Loucy (cell line): ENCODE data around the gene RBM23.

Experiments used
- H2AFZ ChIP-seq: fragments of 200-600 bp; sonication (generic); 2 replicates; pipeline ENCODE4 v1.6.0; 2016; ENCODE audit warnings: antibody characterized with exemption, mild to moderate bottlenecking, low read length, moderate library complexity
- H3F3A ChIP-seq: fragments of 200-600 bp; 2 replicates; pipeline ENCODE4 v1.6.0; 2016; ENCODE audit warnings: antibody characterized with exemption, low read depth, mild to moderate bottlenecking
- H3K27me3 ChIP-seq: fragments of 200-600 bp; sonication (generic); 2 replicates; pipeline ENCODE4 v1.6.1; 2014; ENCODE audit warnings: low read length, mild to moderate bottlenecking; ENCODE audit not compliant: insufficient read depth, poor library complexity, severe bottlenecking
- H3K36me3 ChIP-seq: fragments of 200-600 bp; sonication (generic); 2 replicates; pipeline ENCODE4 v1.6.1; 2016; ENCODE audit warnings: low read length; ENCODE audit not compliant: insufficient read depth
- H3K4me1 ChIP-seq: fragments of 200-600 bp; sonication (generic); 2 replicates; pipeline ENCODE4 v1.5.1; 2014; ENCODE audit warnings: low read length, mild to moderate bottlenecking; ENCODE audit not compliant: insufficient read depth, poor library complexity, severe bottlenecking
- H3K4me2 ChIP-seq: fragments of 200-600 bp; sonication (generic); 2 replicates; pipeline ENCODE4 v1.6.0; 2014; ENCODE audit warnings: antibody characterized with exemption, low read length, low read depth, mild to moderate bottlenecking; ENCODE audit not compliant: poor library complexity, severe bottlenecking
- H3K4me3 ChIP-seq: fragments of 200-600 bp; sonication (generic); 2 replicates; pipeline ENCODE4 v1.5.1; 2014; ENCODE audit warnings: low read length, mild to moderate bottlenecking, mixed read lengths; ENCODE audit not compliant: poor library complexity, severe bottlenecking
- H3K79me2 ChIP-seq: fragments of 200-600 bp; sonication (generic); 2 replicates; pipeline ENCODE4 v1.6.1; 2014; ENCODE audit warnings: low read length; ENCODE audit not compliant: insufficient read depth
- H3K9ac ChIP-seq: fragments of 200-600 bp; sonication (generic); 2 replicates; pipeline ENCODE4 v1.6.0; 2014; ENCODE audit warnings: mild to moderate bottlenecking, low read depth, low read length, moderate library complexity; ENCODE audit not compliant: poor library complexity, severe bottlenecking
- H3K9me2 ChIP-seq: fragments of 200-600 bp; sonication (generic); replicated peaks from 2 replicates; pipeline ENCODE4 v1.6.1; 2016; ENCODE audit warnings: low read depth, low read length, mixed read lengths
- H3K9me3 ChIP-seq: fragments of 200-600 bp; sonication (generic); 2 replicates; pipeline ENCODE4 v1.6.1; 2014; ENCODE audit warnings: mild to moderate bottlenecking, antibody characterized with exemption, low read length, low read depth; ENCODE audit not compliant: insufficient read depth
- H4K20me1 ChIP-seq: fragments of 200-600 bp; sonication (generic); 2 replicates; pipeline ENCODE4 v1.6.0; 2014; ENCODE audit warnings: antibody characterized with exemption, low read length, mild to moderate bottlenecking; ENCODE audit not compliant: insufficient read depth, poor library complexity, severe bottlenecking
- EZH2phosphoT487 ChIP-seq: fragments of 200-600 bp; IDR thresholded peaks from 2 replicates; pipeline ENCODE4 v1.6.1; 2018; ENCODE audit warnings: antibody characterized with exemption, mild to moderate bottlenecking, moderate library complexity, borderline replicate concordance
- TF ChIP-seq, protein P1 (sequence below): fragments of 200-600 bp; sonication (generic); conservative IDR thresholded peaks from 2 replicates; pipeline ENCODE4 v1.5.1; 2014; ENCODE audit warnings: mild to moderate bottlenecking, antibody characterized with exemption, low read length

Gene RBM23

DNA sequence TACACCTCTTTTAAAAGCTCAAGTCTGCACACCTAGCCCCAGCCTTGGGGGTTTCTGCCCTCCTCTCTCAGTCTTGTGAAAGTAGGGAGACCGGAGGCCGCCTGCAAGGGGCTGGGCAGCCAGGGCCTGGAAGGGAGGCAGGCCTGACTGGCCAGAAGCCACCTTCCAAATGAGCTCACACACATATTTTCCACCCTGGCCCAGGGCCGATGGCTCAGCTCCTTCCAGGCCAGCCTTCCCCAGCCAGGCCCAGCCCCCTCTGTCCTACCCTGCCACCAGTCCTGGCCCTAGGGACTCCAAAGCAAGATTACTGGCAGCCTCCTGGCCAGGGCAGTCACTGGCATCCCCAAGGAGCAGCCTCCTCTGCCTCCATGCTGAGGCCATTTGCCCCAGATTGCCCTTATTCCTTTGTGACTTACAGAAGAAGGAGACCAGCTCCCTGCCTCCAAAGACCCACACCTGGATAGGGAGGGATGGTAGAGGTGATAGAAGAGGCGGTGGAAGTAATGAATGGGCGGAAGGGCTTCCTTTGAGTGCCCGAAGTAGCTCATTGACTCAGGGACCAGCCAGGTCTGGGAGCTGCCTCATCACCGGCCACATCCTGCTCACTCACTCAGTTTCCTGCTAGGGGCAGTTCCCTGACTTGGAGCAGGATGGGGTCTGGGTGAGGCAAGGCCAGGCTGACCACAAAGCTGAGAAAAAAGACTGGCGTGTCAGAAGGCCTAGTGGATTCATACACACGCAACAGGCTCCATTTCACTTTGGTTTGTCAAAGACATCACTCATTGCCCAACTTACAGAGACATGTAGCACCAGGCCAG is 67.8 kb downstream of the RBM23 start:
- H3K4me3 ChIP-seq: no peak overlapping the region
- no peak overlapping the region for H2AFZ ChIP-seq
- TF ChIP-seq, protein P1, sequence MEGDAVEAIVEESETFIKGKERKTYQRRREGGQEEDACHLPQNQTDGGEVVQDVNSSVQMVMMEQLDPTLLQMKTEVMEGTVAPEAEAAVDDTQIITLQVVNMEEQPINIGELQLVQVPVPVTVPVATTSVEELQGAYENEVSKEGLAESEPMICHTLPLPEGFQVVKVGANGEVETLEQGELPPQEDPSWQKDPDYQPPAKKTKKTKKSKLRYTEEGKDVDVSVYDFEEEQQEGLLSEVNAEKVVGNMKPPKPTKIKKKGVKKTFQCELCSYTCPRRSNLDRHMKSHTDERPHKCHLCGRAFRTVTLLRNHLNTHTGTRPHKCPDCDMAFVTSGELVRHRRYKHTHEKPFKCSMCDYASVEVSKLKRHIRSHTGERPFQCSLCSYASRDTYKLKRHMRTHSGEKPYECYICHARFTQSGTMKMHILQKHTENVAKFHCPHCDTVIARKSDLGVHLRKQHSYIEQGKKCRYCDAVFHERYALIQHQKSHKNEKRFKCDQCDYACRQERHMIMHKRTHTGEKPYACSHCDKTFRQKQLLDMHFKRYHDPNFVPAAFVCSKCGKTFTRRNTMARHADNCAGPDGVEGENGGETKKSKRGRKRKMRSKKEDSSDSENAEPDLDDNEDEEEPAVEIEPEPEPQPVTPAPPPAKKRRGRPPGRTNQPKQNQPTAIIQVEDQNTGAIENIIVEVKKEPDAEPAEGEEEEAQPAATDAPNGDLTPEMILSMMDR: no peak
- TF ChIP-seq EZH2phosphoT487: no peak
- H3K9me3 ChIP-seq: no peaks in the 10 kb centered on the region
- no peaks in the 10 kb centered on the region for H4K20me1 ChIP-seq
- H3K9me2 ChIP-seq: no peaks in the 10 kb centered on the region
- H3F3A ChIP-seq: no peaks in the 10 kb centered on the region
- peaks cover 25% of the 10 kb centered on the region for H3K27me3 ChIP-seq
- peak overlapping the region; percentile 2 for H3K9ac ChIP-seq
- H3K36me3 ChIP-seq: no peaks in the 10 kb centered on the region
- H3K4me1 ChIP-seq: peaks cover 17% of the 10 kb centered on the region
- no peaks in the 10 kb centered on the region for H3K79me2 ChIP-seq
- H3K4me2 ChIP-seq: peak overlapping the region; percentile 13

GRCh38 chr14:22849212-22849819 is 69.6 kb downstream of the RBM23 start:
- Histone ChIP-seq H3F3A (no peaks in the 10 kb centered on the region), H3K27me3 (peaks cover 8% of the 10 kb centered on the region), H4K20me1 (no peaks in the 10 kb centered on the region), H3K9me2 (no peaks in the 10 kb centered on the region), H3K36me3 (no peaks in the 10 kb centered on the region), H2AFZ (no peak overlapping the region), H3K79me2 (no peaks in the 10 kb centered on the region), H3K4me1 (peaks cover 17% of the 10 kb centered on the region), H3K4me3 (no peak overlapping the region), H3K9me3 (no peaks in the 10 kb centered on the region), H3K4me2 (no peak overlapping the region), H3K9ac (no peak overlapping the region)
- TF ChIP-seq, protein P1: no peak
- TF ChIP-seq EZH2phosphoT487: no peak

DNA sequence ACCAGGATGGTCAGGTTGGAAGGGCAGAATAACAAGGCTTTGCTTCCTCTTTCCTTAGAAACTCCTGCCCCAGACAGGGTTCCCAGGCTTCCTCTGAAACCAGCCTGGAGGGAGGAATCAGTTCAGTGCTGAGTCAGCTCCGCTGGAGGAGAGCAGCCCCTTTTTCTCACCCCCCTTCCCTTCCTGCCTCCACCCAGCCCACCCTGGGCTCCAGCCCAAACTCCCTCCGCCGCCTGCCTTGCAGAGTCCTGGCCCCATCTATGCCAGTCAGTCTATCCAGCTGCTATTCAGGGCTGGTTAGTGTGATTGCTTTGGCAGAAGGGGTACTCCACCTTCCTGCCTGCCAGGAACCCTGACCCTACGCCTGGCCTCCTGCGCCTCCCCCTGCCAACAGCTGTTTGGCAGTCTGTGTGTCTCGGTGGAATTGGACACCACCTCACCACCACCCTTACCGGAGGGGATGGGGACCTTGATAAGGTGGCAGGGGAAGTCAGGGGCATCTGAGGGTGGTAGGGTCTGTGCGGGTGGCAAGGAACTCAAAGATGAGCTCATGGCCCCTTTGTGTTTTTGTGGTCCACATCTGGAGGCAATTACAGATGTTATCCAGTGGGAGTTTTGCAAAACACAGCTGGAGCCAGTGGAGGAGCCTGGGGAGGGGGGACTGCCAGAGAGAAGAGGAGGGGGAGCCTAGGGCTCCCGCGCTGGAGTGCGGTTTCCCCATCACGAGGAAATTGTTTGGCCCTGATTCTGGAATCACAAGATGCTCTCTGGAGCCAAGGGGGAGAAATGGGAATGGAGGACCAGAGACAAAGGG is 70.4 kb downstream of the RBM23 start:
- Histone ChIP-seq H2AFZ (no peak overlapping the region), H3K4me1 (peaks cover 17% of the 10 kb centered on the region), H3K9me3 (no peaks in the 10 kb centered on the region), H3K79me2 (no peaks in the 10 kb centered on the region), H3K9me2 (no peaks in the 10 kb centered on the region), H4K20me1 (no peaks in the 10 kb centered on the region), H3K27me3 (peaks cover 4% of the 10 kb centered on the region), H3K4me2 (no peak overlapping the region), H3K4me3 (no peak overlapping the region), H3F3A (no peaks in the 10 kb centered on the region), H3K9ac (no peak overlapping the region), H3K36me3 (no peaks in the 10 kb centered on the region)
- TF ChIP-seq, protein P1: no peak
- no peak for TF ChIP-seq EZH2phosphoT487
